Fibroblast of lung (primary cell): ENCODE data around the gene CERK.

Experiments
- EZH2 ChIP-seq: IDR thresholded peaks from 2 replicates; pipeline ENCODE4 v1.5.1; 2012; ENCODE audit warnings: low read length, control low read depth, mild to moderate bottlenecking; ENCODE audit errors: missing control alignments
- TF ChIP-seq, protein P1 (sequence below), 2 donors: IDR thresholded peaks in 1 of 2; conservative IDR thresholded peaks in 1 of 2; 1 replicate in 1 of 2; 2 replicates in 1 of 2; pipeline ENCODE4 v1.5.1; 2011 to 2012; ENCODE audit warnings: low read length in 2 of 2, control low read depth in 1 of 2, inconsistent platforms in 1 of 2, low read depth in 1 of 2, mild to moderate bottlenecking in 1 of 2

DNA sequence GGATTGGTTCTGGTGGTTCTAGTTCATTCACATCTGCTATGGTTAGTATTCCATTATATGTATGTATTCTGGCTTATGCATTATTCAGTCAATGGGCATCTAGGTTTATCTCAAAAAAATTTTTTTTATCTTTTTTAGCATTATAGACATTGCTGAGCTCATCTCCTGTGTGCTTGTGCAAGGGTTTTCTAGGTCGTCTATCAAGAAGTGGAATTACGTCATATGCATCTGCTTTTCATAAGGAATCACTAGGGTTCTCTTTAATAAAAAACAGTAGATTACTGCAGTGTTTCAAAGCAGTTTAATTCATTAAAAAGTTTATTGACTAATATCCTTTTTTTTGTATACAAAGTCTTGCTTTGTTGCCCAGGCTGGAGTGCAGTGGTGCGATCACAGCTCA is 45.7 kb upstream of the CERK start:
- TF ChIP-seq, protein P1, sequence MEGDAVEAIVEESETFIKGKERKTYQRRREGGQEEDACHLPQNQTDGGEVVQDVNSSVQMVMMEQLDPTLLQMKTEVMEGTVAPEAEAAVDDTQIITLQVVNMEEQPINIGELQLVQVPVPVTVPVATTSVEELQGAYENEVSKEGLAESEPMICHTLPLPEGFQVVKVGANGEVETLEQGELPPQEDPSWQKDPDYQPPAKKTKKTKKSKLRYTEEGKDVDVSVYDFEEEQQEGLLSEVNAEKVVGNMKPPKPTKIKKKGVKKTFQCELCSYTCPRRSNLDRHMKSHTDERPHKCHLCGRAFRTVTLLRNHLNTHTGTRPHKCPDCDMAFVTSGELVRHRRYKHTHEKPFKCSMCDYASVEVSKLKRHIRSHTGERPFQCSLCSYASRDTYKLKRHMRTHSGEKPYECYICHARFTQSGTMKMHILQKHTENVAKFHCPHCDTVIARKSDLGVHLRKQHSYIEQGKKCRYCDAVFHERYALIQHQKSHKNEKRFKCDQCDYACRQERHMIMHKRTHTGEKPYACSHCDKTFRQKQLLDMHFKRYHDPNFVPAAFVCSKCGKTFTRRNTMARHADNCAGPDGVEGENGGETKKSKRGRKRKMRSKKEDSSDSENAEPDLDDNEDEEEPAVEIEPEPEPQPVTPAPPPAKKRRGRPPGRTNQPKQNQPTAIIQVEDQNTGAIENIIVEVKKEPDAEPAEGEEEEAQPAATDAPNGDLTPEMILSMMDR (conservative IDR thresholded peaks at IDR 0.05 in 1 of 2, IDR thresholded peaks at IDR 0.05 in 1 of 2; ENCODE audit: low read depth in 1 of 2, low read length in 2 of 2): no peak
- TF ChIP-seq EZH2: no peak
